Measurements from ENCODE around the gene KCNF1. TPM values are rescaled to one million over a fixed set of nuclear protein-coding genes. Genes with fewer than 3 reads are reported as not detected.

KCNF1 gene
- total RNA-seq, 1 experiment from 2014 or later, result 0.14 TPM

GRCh38 chr2:10918661-10919409 lies 7.1 kb downstream of the KCNF1 start:
- DNase-seq (ENCODE audit: low read depth), result peak; percentile 41

GRCh38 chr2:10919410-10919770 lies 7.7 kb downstream of the KCNF1 start:
- DNase-seq (ENCODE audit: low read depth), result no peak

GRCh38 chr2:10919771-10920621 lies 8.3 kb downstream of the KCNF1 start:
- no peak for DNase-seq (ENCODE audit: low read depth)

- DNase-seq (ENCODE audit: low read depth), result no peak
Measured at GRCh38 chr2:10920764-10921388, 9.1 kb downstream of the KCNF1 start.

GRCh38 chr2:10921525-10921924 lies 9.8 kb downstream of the KCNF1 start:
- DNase-seq (ENCODE audit: low read depth), result no peak

GRCh38 chr2:10922307-10923007 lies 10.7 kb downstream of the KCNF1 start:
- DNase-seq (ENCODE audit: low read depth), result no peak

GRCh38 chr2:10923008-10923375 lies 11.3 kb downstream of the KCNF1 start:
- no peak for DNase-seq (ENCODE audit: low read depth)

- DNase-seq (ENCODE audit: low read depth), result no peak
Measured at GRCh38 chr2:10923965-10924364, 12.2 kb downstream of the KCNF1 start.

GRCh38 chr2:10924441-10924840 lies 12.7 kb downstream of the KCNF1 start:
- no peak for DNase-seq (ENCODE audit: low read depth)

- no peak for DNase-seq (ENCODE audit: low read depth)
Measured at GRCh38 chr2:10924859-10925258, 13.1 kb downstream of the KCNF1 start.

GRCh38 chr2:10926191-10926820 lies 14.6 kb downstream of the KCNF1 start:
- DNase-seq (ENCODE audit: low read depth), result no peak

GRCh38 chr2:10930721-10931516 lies 19.2 kb downstream of the KCNF1 start:
- DNase-seq (ENCODE audit: low read depth), result no peak

- DNase-seq (ENCODE audit: low read depth), result peak; percentile 35
Measured at GRCh38 chr2:10931710-10932255, 20.0 kb downstream of the KCNF1 start.

- DNase-seq (ENCODE audit: low read depth), result no peak
Measured at GRCh38 chr2:10932345-10933151, 20.8 kb downstream of the KCNF1 start.

GRCh38 chr2:10933700-10934225 lies 22.0 kb downstream of the KCNF1 start:
- DNase-seq (ENCODE audit: low read depth), result no peak

GRCh38 chr2:10934308-10934978 lies 22.7 kb downstream of the KCNF1 start:
- no peak for DNase-seq (ENCODE audit: low read depth)

- no peak for DNase-seq (ENCODE audit: low read depth)
Measured at GRCh38 chr2:10934979-10935350, 23.2 kb downstream of the KCNF1 start.

- no peak for DNase-seq (ENCODE audit: low read depth)
Measured at GRCh38 chr2:10935366-10935918, 23.7 kb downstream of the KCNF1 start.
